HEK293 (cell line): ENCODE data around the gene MYO5C.

Experiments
- CTCF ChIA-PET: fragments of 350-600 bp; formaldehyde crosslinking; extraction: SDS; loops from one replicate; lab custom pipeline; 2021; ENCODE audit warnings: antibody characterized with exemption; lab: Yijun Ruan, JAX
- POLR2A ChIA-PET: fragments of 300-600 bp; formaldehyde crosslinking; extraction: SDS; loops from one replicate; lab custom pipeline; 2020; ENCODE audit warnings: antibody characterized with exemption, inconsistent platforms; lab: Yijun Ruan, JAX
- H3K27ac ChIP-seq: fragments of 200-500 bp; sonication (Bioruptor generic); 2 replicates; pipeline ENCODE4 v1.5.1; 2014; ENCODE audit warnings: low read depth, low read length, control low read depth, inconsistent platforms; ENCODE audit errors: extremely low read depth
- H3K36me3 ChIP-seq, 2 experiments: fragments of 200-500 bp in 1 of 2; sonication (Bioruptor generic) in 1 of 2; 1 replicate in 1 of 2; 2 replicates in 1 of 2; pipeline ENCODE4 v1.5.1; 2014 to 2017; ENCODE audit warnings: inconsistent platforms in 2 of 2, low read length in 2 of 2; ENCODE audit not compliant: control insufficient read depth in 2 of 2, insufficient read depth in 1 of 2
- H3K4me1 ChIP-seq: fragments of 200-500 bp; sonication (Bioruptor generic); 2 replicates; pipeline ENCODE4 v1.5.1; 2014; ENCODE audit warnings: mild to moderate bottlenecking, low read length, inconsistent platforms; ENCODE audit not compliant: control insufficient read depth, insufficient read depth
- H3K4me3 ChIP-seq: 2 replicates; pipeline ENCODE4 v1.5.1; 2011; ENCODE audit warnings: low read depth, mild to moderate bottlenecking, control low read depth, low read length, moderate library complexity
- H3K9me3 ChIP-seq: fragments of 200-500 bp; sonication (Bioruptor generic); 2 replicates; pipeline ENCODE4 v1.5.1; 2014; ENCODE audit warnings: low read depth, low read length, inconsistent platforms; ENCODE audit not compliant: control insufficient read depth, insufficient read depth
- KLF7 ChIP-seq: fragments of 450-650 bp; formaldehyde crosslinking; IDR thresholded peaks from 2 replicates; pipeline ENCODE4 v1.5.1; 2016; ENCODE audit warnings: missing biosample characterization, missing genetic modification characterization, borderline replicate concordance
- PRDM2 ChIP-seq: fragments of 450-650 bp; formaldehyde crosslinking; IDR thresholded peaks from 2 replicates; pipeline ENCODE4 v1.5.1; 2016; ENCODE audit warnings: missing biosample characterization, missing genetic modification characterization, borderline replicate concordance
- REPIN1 ChIP-seq: fragments of 450-650 bp; formaldehyde crosslinking; IDR thresholded peaks from 2 replicates; pipeline ENCODE4 v1.5.1; 2017; ENCODE audit warnings: missing biosample characterization, missing genetic modification characterization, low read depth
- ZBTB1 ChIP-seq: fragments of 450-650 bp; formaldehyde crosslinking; IDR thresholded peaks from 2 replicates; pipeline ENCODE4 v1.5.1; 2016; ENCODE audit warnings: missing biosample characterization, missing genetic modification characterization
- ZBTB20 ChIP-seq: fragments of 450-650 bp; formaldehyde crosslinking; IDR thresholded peaks from 2 replicates; pipeline ENCODE4 v1.5.1; 2016; ENCODE audit warnings: missing biosample characterization, missing genetic modification characterization
- ZIC2 ChIP-seq: fragments of 450-650 bp; formaldehyde crosslinking; IDR thresholded peaks from 2 replicates; pipeline ENCODE4 v1.5.1; 2016; ENCODE audit warnings: missing biosample characterization, missing genetic modification characterization
- ZNF2 ChIP-seq: fragments of 450-650 bp; formaldehyde crosslinking; IDR thresholded peaks from 2 replicates; pipeline ENCODE4 v1.5.1; 2016; ENCODE audit warnings: missing biosample characterization, missing genetic modification characterization
- ZNF239 ChIP-seq: fragments of 450-650 bp; formaldehyde crosslinking; IDR thresholded peaks from 2 replicates; pipeline ENCODE4 v1.5.1; 2016; ENCODE audit warnings: missing biosample characterization, missing genetic modification characterization
- ZNF398 ChIP-seq: fragments of 450-650 bp; formaldehyde crosslinking; IDR thresholded peaks from 2 replicates; pipeline ENCODE4 v1.5.1; 2017; ENCODE audit warnings: missing biosample characterization, missing genetic modification characterization
- ZNF473 ChIP-seq: fragments of 450-650 bp; formaldehyde crosslinking; IDR thresholded peaks from 2 replicates; pipeline ENCODE4 v1.5.1; 2017; ENCODE audit warnings: missing biosample characterization, missing genetic modification characterization
- ZNF530 ChIP-seq: fragments of 450-650 bp; formaldehyde crosslinking; IDR thresholded peaks from 2 replicates; pipeline ENCODE4 v1.5.1; 2016; ENCODE audit warnings: low read depth, missing biosample characterization, missing genetic modification characterization
- ZNF549 ChIP-seq: fragments of 450-650 bp; IDR thresholded peaks from 2 replicates; pipeline ENCODE4 v1.5.1; 2018; ENCODE audit warnings: missing biosample characterization, missing genetic modification characterization, mild to moderate bottlenecking, inconsistent platforms, moderate library complexity
- ZNF555 ChIP-seq: fragments of 450-650 bp; formaldehyde crosslinking; conservative IDR thresholded peaks from 2 replicates; pipeline ENCODE4 v1.5.1; 2017; ENCODE audit warnings: missing biosample characterization, mild to moderate bottlenecking, missing genetic modification characterization, inconsistent platforms
- ZNF561 ChIP-seq: fragments of 450-650 bp; IDR thresholded peaks from 2 replicates; pipeline ENCODE4 v1.5.1; 2018; ENCODE audit warnings: missing biosample characterization, missing genetic modification characterization, borderline replicate concordance
- ZNF621 ChIP-seq: fragments of 450-650 bp; formaldehyde crosslinking; IDR thresholded peaks from 2 replicates; pipeline ENCODE4 v1.5.1; 2017; ENCODE audit warnings: missing biosample characterization, missing genetic modification characterization
- ZNF692 ChIP-seq: fragments of 450-650 bp; formaldehyde crosslinking; IDR thresholded peaks from 2 replicates; pipeline ENCODE4 v1.5.1; 2016; ENCODE audit warnings: missing biosample characterization, missing genetic modification characterization
- ZNF837 ChIP-seq: fragments of 450-650 bp; formaldehyde crosslinking; IDR thresholded peaks from 2 replicates; pipeline ENCODE4 v1.5.1; 2016; ENCODE audit warnings: missing biosample characterization, missing genetic modification characterization

MYO5C gene

GRCh38 chr15:52243286-52243685, 52.3 kb downstream of the MYO5C start:
- CTCF ChIA-PET: no interaction called here
- H3K27ac ChIP-seq: no peak overlapping the region

GRCh38 chr15:52241489-52241888, 54.1 kb downstream of the MYO5C start:
- ChIA-PET POLR2A (no interaction called here), CTCF (interaction anchor here (1.6 kb wide), 1 partner anchor 16 kb away, joined by 5 read pairs; no protein-coding TSS in a partner anchor)

More at GRCh38 chr15:52243286-52243685, 52.3 kb downstream of the MYO5C start:
- Histone ChIP-seq H3K4me1 (no peaks in the 10 kb centered on the region), H3K9me3 (no peaks in the 10 kb centered on the region), H3K4me3 (no peak overlapping the region), H3K36me3 (peaks cover 6 to 77% of the 10 kb centered on the region in 2 experiments; a peak in 2 of 3 replicates)
- TF ChIP-seq ZNF2 (no peak), ZNF530 (tag by site-specific recombination) (no peak), REPIN1 (no peak), ZBTB20 (tag by site-specific recombination) (no peak), KLF7 (tag by site-specific recombination) (no peak), ZNF621 (tag by site-specific recombination) (no peak), ZNF692 (tag by site-specific recombination) (no peak), ZIC2 (no peak), ZNF837 (no peak), ZNF549 (no peak), ZBTB1 (tag by site-specific recombination) (no peak), ZNF473 (tag by site-specific recombination) (no peak), ZNF239 (tag by site-specific recombination) (no peak)
- POLR2A ChIA-PET: no interaction called here

More at GRCh38 chr15:52241489-52241888, 54.1 kb downstream of the MYO5C start:
- H3K36me3 ChIP-seq: peaks cover 0 to 78% of the 10 kb centered on the region in 2 experiments; a peak in 2 of 3 replicates
- no peak for TF ChIP-seq ZNF555
- no peak for TF ChIP-seq PRDM2
- TF ChIP-seq ZNF561 (tag by site-specific recombination): no peak
- no peak for TF ChIP-seq ZNF398 (tag by site-specific recombination)
- no peaks in the 10 kb centered on the region for H3K9me3 ChIP-seq
- no peaks in the 10 kb centered on the region for H3K4me1 ChIP-seq
- no peak overlapping the region for H3K4me3 ChIP-seq
- no peak overlapping the region for H3K27ac ChIP-seq
